ENCODE data around the gene KDM7A. TPM values are rescaled to one million over a fixed set of nuclear protein-coding genes. Genes with fewer than 3 reads are reported as not detected.
A peak's percentile ranks its signal among the peaks of the same experiment; 100 is the strongest.
"Not testable (repeated sequence)": the region's sequence is repeated elsewhere in the genome, so short reads cannot be mapped to it uniquely, and the experiment has no call there.

Gene KDM7A
- total RNA-seq, 3 donors from 2014 or later: 6.3 to 9.5 (median 7.4) TPM

DNA sequence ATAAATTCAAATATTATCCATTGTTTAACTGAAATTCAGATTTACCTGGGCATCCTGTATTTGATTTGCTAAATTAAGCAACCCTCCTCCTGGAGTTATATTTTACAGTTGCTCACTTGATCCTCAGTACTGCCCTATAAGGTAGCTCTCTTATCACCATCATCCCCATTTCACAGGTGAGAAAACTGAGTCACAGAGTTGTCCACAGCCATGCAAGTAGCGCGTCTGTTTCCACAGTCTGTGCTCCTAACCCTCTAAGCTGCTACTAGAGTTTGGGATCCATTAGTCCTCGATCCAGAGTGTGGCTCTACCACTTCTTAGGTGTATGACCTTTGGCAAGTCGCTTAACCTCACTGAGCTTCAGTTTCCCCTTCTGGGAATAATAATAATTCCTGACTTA, 34.9 kb upstream of the KDM7A start:
- peaks cover 64% of the 10 kb centered on the region for H3K4me1 Mint-ChIP-seq (ENCODE audit: low read depth)
- ATAC-seq (no peak), DNase-seq (no peak)
- no peaks in the 10 kb centered on the region for H3K9me3 Mint-ChIP-seq
- no peaks in the 10 kb centered on the region for H3K36me3 Mint-ChIP-seq (ENCODE audit: insufficient read depth)
- no peak overlapping the region for H3K4me3 Mint-ChIP-seq
- H3K27me3 Mint-ChIP-seq (ENCODE audit: low read depth): no peaks in the 10 kb centered on the region

DNA sequence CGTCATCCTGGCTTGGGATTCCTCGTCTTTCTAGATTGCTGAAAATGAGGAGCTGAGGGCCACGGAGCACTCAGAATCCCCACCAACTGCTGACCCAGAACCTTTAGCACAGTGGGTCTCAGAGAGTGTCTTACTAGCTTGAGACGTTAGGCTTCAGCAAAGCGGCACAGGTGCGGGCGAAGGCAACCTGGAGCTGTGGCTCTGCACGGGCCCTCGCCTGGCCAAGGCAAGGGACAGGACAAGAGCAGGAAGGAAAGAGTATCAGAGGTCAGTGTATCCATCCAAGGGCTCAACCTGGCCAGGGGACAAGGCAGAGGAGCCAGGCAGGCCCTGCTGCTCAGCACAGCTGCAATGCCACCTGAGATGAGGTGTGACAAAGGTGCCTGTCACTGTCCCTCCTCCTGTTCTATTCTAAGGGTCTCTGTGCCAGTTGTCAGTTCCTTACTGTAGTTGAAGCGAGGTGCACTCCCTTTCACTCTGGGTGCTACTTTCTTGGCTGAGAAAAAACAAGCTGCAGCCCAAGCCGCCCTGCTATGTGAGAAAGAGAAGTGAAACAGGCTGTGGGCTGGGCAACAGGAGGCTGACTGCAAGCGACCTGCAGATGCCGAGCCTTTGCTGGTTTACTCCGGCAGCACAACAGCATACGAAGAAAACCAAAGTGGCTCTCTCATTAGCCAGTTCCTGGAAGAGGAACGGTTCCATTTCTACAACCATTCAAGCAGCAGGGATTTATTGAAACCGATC, 33.3 kb upstream of the KDM7A start:
- Mint-ChIP-seq H3K4me3 (peak overlapping the region; percentile 34), H3K36me3 (ENCODE audit: insufficient read depth) (no peaks in the 10 kb centered on the region), H3K4me1 (ENCODE audit: low read depth) (peaks cover 71% of the 10 kb centered on the region), H3K27me3 (ENCODE audit: low read depth) (no peaks in the 10 kb centered on the region), H3K9me3 (no peaks in the 10 kb centered on the region)
- DNase-seq (peak; percentile 16), ATAC-seq (peak; percentile 79)

DNA sequence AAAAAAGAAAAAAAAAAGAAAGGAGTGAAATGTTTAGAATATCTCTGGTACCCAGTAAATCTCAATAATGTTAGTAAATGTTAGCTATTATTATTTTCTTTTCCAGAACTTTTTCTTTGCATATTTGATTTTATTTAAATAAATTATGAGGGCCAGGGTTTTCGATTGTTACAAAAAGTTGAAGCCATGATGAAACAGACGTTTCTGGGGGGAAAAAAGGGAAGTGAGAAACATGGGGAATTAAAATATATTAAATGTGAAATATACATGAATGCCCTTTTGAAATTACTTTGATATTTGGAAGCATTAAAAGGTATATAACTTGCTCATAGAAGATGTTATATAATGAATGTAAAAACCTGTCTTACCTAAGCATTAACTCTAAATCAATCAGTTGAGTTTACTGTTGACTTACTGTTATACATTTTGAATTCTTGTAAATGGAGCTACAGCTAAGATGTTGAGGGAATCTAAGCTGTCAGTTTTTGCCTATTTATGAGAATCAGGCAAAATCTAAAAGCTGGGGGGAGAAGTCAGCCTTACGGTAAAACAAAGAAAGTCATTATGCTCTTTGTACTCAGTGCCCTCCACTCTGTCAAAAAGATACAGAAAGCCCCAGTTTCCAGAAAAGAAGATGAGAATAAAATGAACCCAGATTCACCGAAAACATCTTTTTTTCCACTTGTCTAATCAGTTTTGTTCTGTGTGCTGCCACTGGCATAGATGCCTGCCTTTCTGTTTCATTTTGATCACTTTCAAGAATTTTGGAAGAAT, 30.0 kb upstream of the KDM7A start:
- Mint-ChIP-seq H3K36me3 (ENCODE audit: insufficient read depth) (peaks cover under 1% of the 10 kb centered on the region), H3K4me3 (no peak overlapping the region), H3K4me1 (ENCODE audit: low read depth) (peaks cover 43% of the 10 kb centered on the region), H3K9me3 (peaks cover 11% of the 10 kb centered on the region), H3K27me3 (ENCODE audit: low read depth) (no peaks in the 10 kb centered on the region)
- DNase-seq (no peak), ATAC-seq (no peak)

DNA sequence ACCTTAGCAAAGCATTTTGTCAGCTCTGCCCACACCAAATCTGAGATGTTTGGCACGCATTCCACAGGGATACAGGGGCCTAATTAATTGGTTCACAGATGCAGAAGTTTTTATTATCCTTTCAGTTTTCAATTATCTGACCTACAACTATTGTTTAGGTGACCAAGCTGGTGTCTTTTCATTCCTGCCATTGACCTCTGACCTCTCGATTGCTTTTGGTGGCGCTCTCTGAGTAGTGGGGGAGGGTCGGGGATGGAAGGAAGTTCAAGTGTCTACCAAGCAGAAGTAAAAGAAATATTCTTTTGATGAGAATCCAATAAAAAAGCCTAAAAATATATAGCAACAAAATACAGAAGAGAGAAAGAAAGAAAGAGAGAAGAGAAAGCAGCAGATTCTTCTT, 28.8 kb upstream of the KDM7A start:
- DNase-seq (no peak), ATAC-seq (no peak)
- Mint-ChIP-seq H3K9me3 (peaks cover 11% of the 10 kb centered on the region), H3K4me1 (ENCODE audit: low read depth) (peaks cover 35% of the 10 kb centered on the region), H3K36me3 (ENCODE audit: insufficient read depth) (peaks cover 2% of the 10 kb centered on the region), H3K4me3 (no peak overlapping the region), H3K27me3 (ENCODE audit: low read depth) (no peaks in the 10 kb centered on the region)

DNA sequence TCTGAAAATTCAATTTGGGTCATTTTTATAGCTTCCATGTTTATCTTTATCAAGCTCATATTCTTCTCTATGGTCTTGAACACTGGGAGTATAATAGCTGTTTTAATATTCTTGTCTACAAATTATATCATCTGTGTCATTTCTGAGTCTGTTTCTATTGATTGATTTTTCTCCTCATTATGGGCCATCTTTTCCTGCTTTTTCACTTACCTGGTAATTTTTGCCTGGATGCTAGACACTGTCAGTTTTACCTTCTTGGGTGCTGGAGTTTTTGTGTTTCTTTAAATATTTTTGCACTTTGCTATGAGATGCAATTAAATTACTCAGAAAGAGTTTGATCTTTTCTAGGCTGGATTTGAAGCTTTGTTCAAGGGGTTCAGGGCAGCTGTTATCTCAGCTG, 26.8 kb upstream of the KDM7A start:
- H3K27me3 Mint-ChIP-seq (ENCODE audit: low read depth): no peaks in the 10 kb centered on the region
- no peak for ATAC-seq
- peaks cover 2% of the 10 kb centered on the region for H3K36me3 Mint-ChIP-seq (ENCODE audit: insufficient read depth)
- DNase-seq: no peak
- no peak overlapping the region for H3K4me3 Mint-ChIP-seq
- H3K9me3 Mint-ChIP-seq: peaks cover 11% of the 10 kb centered on the region
- H3K4me1 Mint-ChIP-seq (ENCODE audit: low read depth): peaks cover 22% of the 10 kb centered on the region

DNA sequence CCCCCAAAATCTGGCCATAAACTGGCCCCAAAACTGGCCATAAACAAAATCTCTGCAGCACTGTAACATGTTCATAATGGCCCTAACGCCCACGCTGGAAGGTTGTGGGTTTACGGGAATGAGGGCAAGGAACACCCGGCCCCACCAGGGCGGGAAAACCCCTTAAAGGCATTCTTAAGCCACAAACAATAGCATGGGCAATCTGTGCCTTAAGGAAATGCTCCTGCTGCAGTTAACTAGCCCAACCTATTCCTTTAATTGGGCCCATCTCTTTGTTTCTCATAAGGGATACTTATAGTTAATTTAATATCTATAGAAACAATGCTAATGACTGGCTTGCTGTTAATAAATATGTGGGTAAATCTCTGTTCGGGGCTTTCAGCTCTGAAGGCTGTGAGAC, 26.2 kb upstream of the KDM7A start:
- Mint-ChIP-seq H3K4me1 (ENCODE audit: low read depth) (peaks cover 22% of the 10 kb centered on the region), H3K9me3 (peaks cover 11% of the 10 kb centered on the region)
- not testable (repeated sequence) for H3K36me3 Mint-ChIP-seq (ENCODE audit: insufficient read depth); DNase-seq; H3K27me3 Mint-ChIP-seq (ENCODE audit: low read depth); ATAC-seq; H3K4me3 Mint-ChIP-seq

DNA sequence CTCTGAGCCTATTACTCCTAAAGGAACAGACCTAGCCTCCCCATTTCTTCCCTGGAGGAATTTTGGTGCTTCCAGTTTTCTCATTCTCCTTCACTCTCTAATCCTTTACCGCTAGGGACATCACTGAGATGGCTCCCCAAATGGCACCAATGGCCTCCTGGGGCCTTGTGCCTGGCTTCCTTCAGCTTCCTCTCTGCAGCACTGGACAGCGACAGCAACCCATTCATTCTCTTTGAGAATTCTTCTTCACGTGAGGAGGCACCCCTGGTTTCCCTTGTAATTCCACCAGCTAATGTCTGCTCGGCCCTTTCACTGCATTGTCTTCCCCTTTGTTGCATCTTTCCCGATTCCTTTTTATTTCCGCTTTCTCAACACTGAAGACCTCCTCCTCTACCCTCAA, 24.6 kb upstream of the KDM7A start:
- Mint-ChIP-seq H3K27me3 (ENCODE audit: low read depth) (no peaks in the 10 kb centered on the region), H3K4me1 (ENCODE audit: low read depth) (peaks cover 15% of the 10 kb centered on the region), H3K9me3 (peaks cover 11% of the 10 kb centered on the region), H3K4me3 (no peak overlapping the region), H3K36me3 (ENCODE audit: insufficient read depth) (peaks cover 2% of the 10 kb centered on the region)
- DNase-seq (no peak), ATAC-seq (no peak)

DNA sequence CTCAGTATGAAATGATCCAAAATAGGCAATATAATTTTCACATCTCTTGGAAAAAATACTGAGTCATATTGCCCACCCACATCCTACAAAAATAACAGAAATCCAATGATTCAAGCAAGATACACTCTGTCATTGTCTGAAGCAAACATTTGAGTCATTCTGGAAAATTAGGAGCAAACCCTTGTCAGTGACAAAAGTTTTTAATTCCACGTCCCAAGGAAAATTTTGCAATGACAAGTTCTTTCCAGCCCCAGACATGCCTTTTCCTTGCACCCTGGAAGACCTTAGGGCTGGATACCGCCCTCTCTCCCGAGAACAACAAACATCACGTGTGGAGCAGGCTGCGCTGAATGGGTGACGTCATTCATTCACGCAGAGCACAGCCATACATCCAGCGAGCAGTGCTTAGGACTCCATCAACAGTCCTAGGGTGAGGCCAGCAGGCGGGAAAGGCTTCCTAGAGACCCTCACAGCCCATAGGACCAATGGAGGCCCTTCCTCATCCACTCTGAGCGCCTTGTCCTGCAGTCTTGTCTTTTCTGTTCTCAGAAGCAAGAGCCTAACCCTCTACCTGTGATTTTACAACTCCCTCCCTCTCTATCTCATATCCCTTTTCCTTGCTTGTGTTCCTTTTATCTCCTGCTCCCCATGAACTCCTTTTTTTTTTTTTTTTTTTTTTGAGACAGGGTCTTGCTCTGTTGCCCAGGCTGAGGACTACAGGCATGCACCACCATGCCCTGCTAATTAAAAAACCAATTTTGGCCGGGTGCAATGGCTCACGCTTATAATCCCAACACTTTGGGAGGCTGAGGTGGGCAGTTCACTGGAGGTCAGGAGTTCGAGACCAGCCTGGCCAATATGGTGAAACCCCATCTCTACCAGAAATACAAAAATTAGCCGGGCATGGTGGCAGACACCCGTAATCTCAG, 23.5 kb upstream of the KDM7A start:
- no peak for ATAC-seq

DNA sequence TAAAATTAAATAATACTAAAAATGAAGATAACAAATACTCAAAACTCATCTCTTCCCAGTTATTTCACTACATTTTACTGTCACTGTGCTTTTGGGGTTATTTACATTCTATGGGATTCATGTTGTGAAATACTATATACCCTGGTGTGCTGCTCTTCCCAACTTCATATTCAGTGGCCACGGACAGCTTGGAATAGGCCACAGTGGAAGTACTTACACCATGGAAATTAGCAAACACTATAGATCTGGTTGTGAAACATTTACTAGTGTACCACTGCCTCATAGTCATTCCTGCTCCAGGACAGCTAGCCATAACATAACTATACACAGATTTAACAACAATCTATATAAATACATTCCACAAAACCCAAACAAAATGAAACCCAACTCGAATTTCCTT, 21.2 kb upstream of the KDM7A start:
- ATAC-seq: no peak

More for the DNA sequence above, 23.5 kb upstream of the KDM7A start:
- DNase-seq: no peak
- H3K36me3 Mint-ChIP-seq (ENCODE audit: insufficient read depth): peaks cover 2% of the 10 kb centered on the region
- H3K4me3 Mint-ChIP-seq: no peak overlapping the region
- no peaks in the 10 kb centered on the region for H3K27me3 Mint-ChIP-seq (ENCODE audit: low read depth)
- peaks cover 11% of the 10 kb centered on the region for H3K9me3 Mint-ChIP-seq
- peaks cover 12% of the 10 kb centered on the region for H3K4me1 Mint-ChIP-seq (ENCODE audit: low read depth)

DNA sequence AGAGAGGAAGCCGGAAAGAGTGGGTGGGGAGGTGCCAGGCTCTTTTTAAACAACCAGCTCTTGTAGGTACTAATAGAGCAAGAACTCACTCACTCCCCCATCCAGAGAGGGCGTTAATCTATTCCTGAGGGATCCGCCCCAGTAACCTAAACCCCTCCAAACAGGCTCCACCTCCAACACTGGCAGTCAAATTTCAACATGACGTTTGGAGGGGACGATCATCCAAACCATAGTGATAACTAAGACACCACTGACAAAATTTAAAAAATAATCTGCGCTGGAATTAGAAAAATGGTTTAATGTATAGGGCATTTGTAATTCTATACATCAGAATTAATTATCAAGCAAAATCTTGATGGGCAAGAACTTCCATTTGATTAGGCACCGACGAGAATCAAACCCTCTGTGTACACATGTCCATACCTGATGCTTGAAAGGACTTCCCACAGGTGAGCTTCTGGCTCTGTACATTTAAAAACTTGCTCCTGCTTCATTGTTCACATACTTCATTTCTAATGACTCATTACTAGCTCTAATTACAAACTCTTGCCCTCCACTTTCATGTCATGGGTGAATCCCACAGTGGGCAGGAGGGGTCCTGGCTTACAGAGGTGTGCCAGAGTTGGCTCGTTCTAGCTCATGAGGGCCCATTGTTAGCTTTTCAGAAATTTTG, 20.6 kb upstream of the KDM7A start:
- no peak for ATAC-seq
- Mint-ChIP-seq H3K4me1 (ENCODE audit: low read depth) (peaks cover 12% of the 10 kb centered on the region), H3K27me3 (ENCODE audit: low read depth) (no peaks in the 10 kb centered on the region), H3K4me3 (no peak overlapping the region), H3K9me3 (no peaks in the 10 kb centered on the region), H3K36me3 (ENCODE audit: insufficient read depth) (peaks cover 2% of the 10 kb centered on the region)
- no peak for DNase-seq

More for the DNA sequence above, 21.2 kb upstream of the KDM7A start:
- H3K36me3 Mint-ChIP-seq (ENCODE audit: insufficient read depth): peaks cover 2% of the 10 kb centered on the region
- H3K4me3 Mint-ChIP-seq: no peak overlapping the region
- no peak for DNase-seq
- peaks cover 12% of the 10 kb centered on the region for H3K4me1 Mint-ChIP-seq (ENCODE audit: low read depth)
- H3K9me3 Mint-ChIP-seq: no peaks in the 10 kb centered on the region
- no peaks in the 10 kb centered on the region for H3K27me3 Mint-ChIP-seq (ENCODE audit: low read depth)

DNA sequence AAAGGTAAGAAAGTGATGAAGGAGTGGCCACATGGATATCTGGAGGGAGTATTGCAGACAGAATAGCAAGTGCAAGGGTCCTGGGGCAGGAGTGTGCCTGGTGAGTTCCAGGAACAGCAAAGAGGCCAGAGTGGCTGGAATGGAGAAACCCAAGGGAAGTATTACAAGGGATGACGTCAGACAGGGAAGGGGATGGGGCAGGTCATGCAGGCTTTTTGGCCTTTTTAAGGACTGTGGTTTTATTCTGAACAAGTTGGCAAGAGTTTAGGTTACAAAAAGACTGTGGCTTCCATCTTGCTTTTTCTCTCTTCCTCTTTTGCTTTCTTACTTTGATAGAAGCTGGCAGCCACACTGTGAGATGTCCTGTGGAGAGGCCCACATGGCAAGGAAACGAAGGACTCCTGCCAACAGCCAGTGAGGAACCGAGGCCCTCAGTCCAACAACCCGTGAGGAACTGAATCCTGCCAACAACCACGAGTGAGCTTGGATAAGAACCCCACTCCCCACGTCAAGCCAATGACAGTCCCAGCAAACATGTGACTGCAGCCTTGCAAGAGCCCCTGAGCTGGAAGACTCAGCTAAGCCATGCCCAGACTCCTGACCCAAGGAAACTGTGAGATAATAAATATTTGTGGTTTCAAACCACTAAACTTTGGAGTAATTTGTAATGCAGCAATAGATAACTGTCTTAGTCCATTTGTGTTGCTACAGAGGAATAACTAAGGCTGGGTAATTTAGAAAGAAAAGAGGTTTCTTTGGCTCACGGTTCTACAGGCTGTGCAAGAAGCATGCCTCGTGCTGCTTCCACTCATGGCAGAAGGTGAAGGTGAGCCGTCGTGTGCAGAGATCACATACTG, 19.8 kb upstream of the KDM7A start:
- H3K4me1 Mint-ChIP-seq (ENCODE audit: low read depth): peaks cover 12% of the 10 kb centered on the region
- H3K27me3 Mint-ChIP-seq (ENCODE audit: low read depth): no peaks in the 10 kb centered on the region
- no peak for ATAC-seq
- no peak for DNase-seq
- no peaks in the 10 kb centered on the region for H3K36me3 Mint-ChIP-seq (ENCODE audit: insufficient read depth)
- no peak overlapping the region for H3K4me3 Mint-ChIP-seq
- H3K9me3 Mint-ChIP-seq: no peaks in the 10 kb centered on the region

DNA sequence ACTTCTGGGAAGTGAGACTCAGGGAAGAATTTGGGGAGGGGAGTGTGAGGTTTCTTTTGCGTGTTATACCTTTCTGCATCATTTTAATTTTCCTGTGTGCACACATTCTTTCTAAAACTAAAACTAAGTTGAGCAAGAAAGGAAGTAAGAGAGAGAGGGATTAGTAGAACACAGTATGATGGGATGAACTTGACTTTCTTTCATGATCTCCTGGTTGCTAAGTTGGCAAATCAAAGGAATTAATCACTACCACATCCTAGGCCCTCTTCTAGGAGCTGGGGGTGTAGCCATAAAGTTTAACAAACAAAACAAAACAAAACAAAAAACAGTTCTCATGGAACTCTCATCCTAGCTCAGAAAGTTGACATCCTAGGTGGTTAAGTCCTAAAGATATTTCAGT, 19.1 kb upstream of the KDM7A start:
- no peak for DNase-seq
- no peaks in the 10 kb centered on the region for H3K27me3 Mint-ChIP-seq (ENCODE audit: low read depth)
- no peaks in the 10 kb centered on the region for H3K36me3 Mint-ChIP-seq (ENCODE audit: insufficient read depth)
- no peak overlapping the region for H3K4me3 Mint-ChIP-seq
- peaks cover 12% of the 10 kb centered on the region for H3K4me1 Mint-ChIP-seq (ENCODE audit: low read depth)
- no peak for ATAC-seq
- H3K9me3 Mint-ChIP-seq: no peaks in the 10 kb centered on the region

DNA sequence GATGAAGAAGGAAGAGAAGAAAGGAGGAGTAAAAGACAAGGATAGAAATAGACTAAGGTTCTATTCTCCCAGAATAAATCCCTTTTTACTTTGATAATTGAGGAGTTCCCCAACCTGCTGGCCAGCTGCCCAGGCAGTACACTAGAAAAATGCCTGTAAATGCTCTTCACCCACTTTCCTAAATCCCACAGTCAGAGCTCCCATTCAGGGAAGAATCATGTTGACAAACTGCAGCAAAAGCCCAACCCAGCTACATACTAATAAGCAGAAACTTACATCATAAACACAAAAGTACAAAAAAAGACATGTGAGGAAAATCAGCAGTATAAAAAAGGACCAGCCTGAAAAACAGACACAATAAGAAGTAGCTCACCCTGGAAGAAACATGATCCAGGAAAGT, 15.8 kb upstream of the KDM7A start:
- H3K9me3 Mint-ChIP-seq: no peaks in the 10 kb centered on the region
- no peak for ATAC-seq
- H3K4me1 Mint-ChIP-seq (ENCODE audit: low read depth): peaks cover 12% of the 10 kb centered on the region
- H3K36me3 Mint-ChIP-seq (ENCODE audit: insufficient read depth): no peaks in the 10 kb centered on the region
- DNase-seq: no peak
- no peak overlapping the region for H3K4me3 Mint-ChIP-seq
- no peaks in the 10 kb centered on the region for H3K27me3 Mint-ChIP-seq (ENCODE audit: low read depth)
